Osteoblast (primary cell): ENCODE measurements around the gene PTK6. TPM values are rescaled to one million over a fixed set of nuclear protein-coding genes. Genes with fewer than 3 reads are reported as not detected.

ENCODE experiments used
- DNase-seq: peaks from one replicate; pipeline ENCODE4 v3.0.0; 2011; ENCODE audit warnings: low spot score, mixed read lengths; ENCODE audit not compliant: insufficient read length; ENCODE audit errors: missing footprints
- H2AFZ ChIP-seq: 2 replicates; pipeline ENCODE4 v1.6.0; 2011; ENCODE audit warnings: mild to moderate bottlenecking, low read length
- H3K27ac ChIP-seq: 2 replicates; pipeline ENCODE4 v1.5.1; 2011; ENCODE audit warnings: mild to moderate bottlenecking, low read depth, low read length, moderate library complexity
- H3K27me3 ChIP-seq: 2 replicates; pipeline ENCODE4 v1.6.0; 2012; ENCODE audit warnings: mild to moderate bottlenecking, control low read depth, inconsistent platforms, low read length, moderate library complexity; ENCODE audit not compliant: insufficient read depth
- H3K36me3 ChIP-seq: 2 replicates; pipeline ENCODE4 v1.5.1; 2011; ENCODE audit warnings: mild to moderate bottlenecking, low read length, control low read depth, moderate library complexity; ENCODE audit not compliant: insufficient read depth
- H3K4me1 ChIP-seq: 2 replicates; pipeline ENCODE4 v1.5.1; 2011; ENCODE audit warnings: mild to moderate bottlenecking, low read length, control low read depth, moderate library complexity; ENCODE audit not compliant: insufficient read depth
- H3K4me2 ChIP-seq: 2 replicates; pipeline ENCODE4 v1.6.0; 2011; ENCODE audit warnings: mild to moderate bottlenecking, low read length; ENCODE audit not compliant: insufficient read depth
- H3K4me3 ChIP-seq: fragments of 200-600 bp; sonication (generic); 3 replicates; pipeline ENCODE4 v1.5.1; 2012; ENCODE audit warnings: mild to moderate bottlenecking, low read length, inconsistent platforms; ENCODE audit not compliant: insufficient read depth
- H3K79me2 ChIP-seq: 2 replicates; pipeline ENCODE4 v1.6.0; 2012; ENCODE audit warnings: mild to moderate bottlenecking, low read length, control low read depth, inconsistent platforms; ENCODE audit not compliant: insufficient read depth
- H3K9me3 ChIP-seq: 2 replicates; pipeline ENCODE4 v1.5.1; 2011; ENCODE audit warnings: low read depth, low read length, control low read depth
- H4K20me1 ChIP-seq: 2 replicates; pipeline ENCODE4 v1.6.0; 2012; ENCODE audit warnings: mild to moderate bottlenecking, low read length, control low read depth; ENCODE audit not compliant: insufficient read depth
- total RNA-seq: library from RNA; depleted of rRNA; stranded (reverse); fragments of >200 nt; gene quantifications from 2 replicates; pipeline ENCODE4 v1.2.3, GENCODE V29; 2012
- TF ChIP-seq, protein P1 (sequence below): IDR thresholded peaks from 2 replicates; pipeline ENCODE4 v1.5.1; 2011; ENCODE audit warnings: mild to moderate bottlenecking, low read depth, low read length, moderate library complexity; ENCODE audit errors: extremely low read depth

The PTK6 gene
- total RNA-seq, 1 donor = not detected

DNA sequence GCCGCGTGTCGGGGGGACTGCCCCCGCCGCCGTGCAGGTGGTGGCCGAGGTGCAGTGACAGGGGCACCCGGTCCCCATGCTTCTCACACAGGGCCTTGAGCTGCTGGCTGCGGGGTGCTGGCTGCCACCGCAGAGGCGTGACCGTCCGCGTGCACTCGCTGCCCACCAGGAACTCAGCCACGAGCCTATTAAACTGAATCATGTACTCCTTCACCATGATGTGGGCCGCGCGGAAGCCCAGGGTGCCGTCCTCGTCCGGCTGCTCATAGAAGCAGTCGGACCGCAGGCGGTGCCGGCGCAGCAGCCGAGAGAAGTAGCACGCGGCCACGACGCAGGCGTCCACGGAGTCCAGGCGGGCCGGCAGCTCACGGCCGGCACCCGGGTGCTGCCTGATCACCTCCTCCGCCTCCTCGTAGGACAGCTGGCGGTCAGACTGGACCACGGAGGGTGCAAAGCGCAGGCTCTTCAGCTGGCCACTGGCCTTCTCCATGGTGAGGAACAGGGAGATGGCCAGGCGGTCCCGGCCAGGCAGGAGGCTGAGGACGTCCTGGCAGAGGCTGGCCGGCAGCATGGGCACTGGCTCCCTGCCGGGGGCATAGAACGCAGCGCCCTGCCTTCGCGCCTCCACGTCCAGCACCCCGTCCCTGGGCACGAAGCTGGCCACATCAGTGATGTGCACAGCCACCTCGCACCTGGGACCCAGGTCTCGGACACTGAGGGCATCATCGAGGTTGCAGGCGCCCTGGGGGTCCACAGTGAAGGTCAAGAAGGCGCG, 27.0 kb upstream of the PTK6 start:
- TF ChIP-seq, protein P1, sequence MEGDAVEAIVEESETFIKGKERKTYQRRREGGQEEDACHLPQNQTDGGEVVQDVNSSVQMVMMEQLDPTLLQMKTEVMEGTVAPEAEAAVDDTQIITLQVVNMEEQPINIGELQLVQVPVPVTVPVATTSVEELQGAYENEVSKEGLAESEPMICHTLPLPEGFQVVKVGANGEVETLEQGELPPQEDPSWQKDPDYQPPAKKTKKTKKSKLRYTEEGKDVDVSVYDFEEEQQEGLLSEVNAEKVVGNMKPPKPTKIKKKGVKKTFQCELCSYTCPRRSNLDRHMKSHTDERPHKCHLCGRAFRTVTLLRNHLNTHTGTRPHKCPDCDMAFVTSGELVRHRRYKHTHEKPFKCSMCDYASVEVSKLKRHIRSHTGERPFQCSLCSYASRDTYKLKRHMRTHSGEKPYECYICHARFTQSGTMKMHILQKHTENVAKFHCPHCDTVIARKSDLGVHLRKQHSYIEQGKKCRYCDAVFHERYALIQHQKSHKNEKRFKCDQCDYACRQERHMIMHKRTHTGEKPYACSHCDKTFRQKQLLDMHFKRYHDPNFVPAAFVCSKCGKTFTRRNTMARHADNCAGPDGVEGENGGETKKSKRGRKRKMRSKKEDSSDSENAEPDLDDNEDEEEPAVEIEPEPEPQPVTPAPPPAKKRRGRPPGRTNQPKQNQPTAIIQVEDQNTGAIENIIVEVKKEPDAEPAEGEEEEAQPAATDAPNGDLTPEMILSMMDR = no peak
- Histone ChIP-seq H3K4me1 (no peaks in the 10 kb centered on the region), H3K9me3 (no peaks in the 10 kb centered on the region), H3K4me2 (no peak overlapping the region), H3K4me3 (no peak overlapping the region), H3K27ac (no peak overlapping the region), H3K79me2 (no peaks in the 10 kb centered on the region), H4K20me1 (no peaks in the 10 kb centered on the region), H3K36me3 (no peaks in the 10 kb centered on the region), H2AFZ (no peak overlapping the region), H3K27me3 (no peaks in the 10 kb centered on the region)
- no peak for DNase-seq

DNA sequence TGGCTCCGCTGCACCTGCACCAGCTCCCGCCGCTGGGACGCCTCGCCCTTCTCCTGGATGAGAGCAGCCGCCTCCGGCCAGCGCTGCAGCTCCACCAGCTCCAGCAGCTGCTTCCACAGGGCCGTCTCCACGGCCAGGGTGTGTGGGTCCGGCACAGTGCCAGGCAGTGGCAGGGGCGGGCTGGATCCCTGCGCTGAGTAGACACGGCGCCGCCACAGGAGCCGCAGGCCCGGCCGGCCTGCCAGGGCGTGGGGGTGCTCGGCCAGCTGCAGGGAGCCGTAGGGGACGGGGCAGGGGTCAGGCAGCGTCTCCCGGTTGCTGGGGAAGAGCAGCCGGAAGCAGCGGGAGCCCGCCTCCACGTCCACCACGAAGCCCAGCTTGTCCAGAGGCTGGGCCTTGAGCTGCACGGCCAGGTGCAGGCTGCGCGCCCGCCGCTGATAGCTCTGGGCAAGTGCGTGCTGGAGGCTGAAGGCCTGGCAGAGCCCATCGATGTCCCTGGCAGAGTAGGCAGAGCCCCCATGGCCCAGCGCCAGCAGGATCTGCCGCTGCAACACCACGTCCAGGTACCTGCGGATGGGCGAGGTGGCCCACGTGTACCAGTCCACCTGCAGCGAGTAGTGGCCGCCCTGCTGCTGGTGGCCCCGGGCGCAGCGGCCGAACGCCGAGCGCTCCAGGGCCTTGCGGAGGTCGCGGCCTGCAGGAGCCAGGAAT, 26.2 kb upstream of the PTK6 start:
- Histone ChIP-seq H3K79me2 (no peaks in the 10 kb centered on the region), H3K4me3 (no peak overlapping the region), H4K20me1 (no peaks in the 10 kb centered on the region), H3K27me3 (no peaks in the 10 kb centered on the region), H3K27ac (no peak overlapping the region), H3K4me1 (no peaks in the 10 kb centered on the region), H2AFZ (no peak overlapping the region), H3K36me3 (no peaks in the 10 kb centered on the region), H3K4me2 (no peak overlapping the region), H3K9me3 (no peaks in the 10 kb centered on the region)
- TF ChIP-seq, protein P1 = no peak
- DNase-seq = no peak

DNA sequence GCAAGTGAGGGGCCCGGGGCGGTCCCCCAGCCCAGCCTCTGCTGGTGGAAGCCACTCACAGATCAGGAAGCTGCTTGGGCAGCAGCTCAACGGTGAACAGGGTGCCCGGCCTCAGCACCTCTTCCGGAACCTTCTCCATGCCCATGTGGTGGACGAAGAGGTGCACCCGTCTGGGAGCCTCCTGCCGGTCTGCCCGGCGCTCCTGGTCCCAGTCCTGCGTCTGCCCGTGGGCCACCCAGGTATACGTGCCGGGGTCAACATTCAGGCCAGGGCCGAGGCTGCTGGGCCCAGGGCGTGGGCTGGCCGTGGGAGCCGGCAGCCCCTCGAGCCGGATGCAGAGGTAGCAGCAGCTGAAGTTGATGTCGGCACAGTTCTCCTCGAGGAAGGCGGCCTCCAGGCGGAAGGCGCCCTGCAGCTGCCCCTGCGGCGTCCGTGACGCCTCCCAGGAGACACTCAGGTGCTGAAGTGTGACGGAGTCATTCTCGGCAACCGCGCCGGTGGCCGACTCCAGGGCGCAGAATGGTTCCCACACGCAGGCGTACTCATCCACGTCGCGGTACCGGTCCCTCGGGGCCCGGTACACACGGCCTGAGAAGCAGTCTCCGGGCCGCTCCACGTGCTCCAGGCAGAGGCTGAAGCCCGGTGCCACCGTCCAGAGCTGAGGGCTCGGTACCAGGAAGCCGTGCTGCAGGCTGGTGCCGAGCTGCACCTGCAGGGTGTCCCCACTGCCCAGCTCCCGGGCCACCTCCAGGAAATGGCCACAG, 25.5 kb upstream of the PTK6 start:
- Histone ChIP-seq H3K4me3 (no peak overlapping the region), H3K9me3 (no peaks in the 10 kb centered on the region), H3K4me1 (no peaks in the 10 kb centered on the region), H4K20me1 (no peaks in the 10 kb centered on the region), H2AFZ (no peak overlapping the region), H3K36me3 (no peaks in the 10 kb centered on the region), H3K27me3 (no peaks in the 10 kb centered on the region), H3K27ac (no peak overlapping the region), H3K79me2 (no peaks in the 10 kb centered on the region), H3K4me2 (no peak overlapping the region)
- DNase-seq = no peak
- TF ChIP-seq, protein P1 = no peak
